Measurements from ENCODE around the gene SENP3.

The SENP3 gene

DNA sequence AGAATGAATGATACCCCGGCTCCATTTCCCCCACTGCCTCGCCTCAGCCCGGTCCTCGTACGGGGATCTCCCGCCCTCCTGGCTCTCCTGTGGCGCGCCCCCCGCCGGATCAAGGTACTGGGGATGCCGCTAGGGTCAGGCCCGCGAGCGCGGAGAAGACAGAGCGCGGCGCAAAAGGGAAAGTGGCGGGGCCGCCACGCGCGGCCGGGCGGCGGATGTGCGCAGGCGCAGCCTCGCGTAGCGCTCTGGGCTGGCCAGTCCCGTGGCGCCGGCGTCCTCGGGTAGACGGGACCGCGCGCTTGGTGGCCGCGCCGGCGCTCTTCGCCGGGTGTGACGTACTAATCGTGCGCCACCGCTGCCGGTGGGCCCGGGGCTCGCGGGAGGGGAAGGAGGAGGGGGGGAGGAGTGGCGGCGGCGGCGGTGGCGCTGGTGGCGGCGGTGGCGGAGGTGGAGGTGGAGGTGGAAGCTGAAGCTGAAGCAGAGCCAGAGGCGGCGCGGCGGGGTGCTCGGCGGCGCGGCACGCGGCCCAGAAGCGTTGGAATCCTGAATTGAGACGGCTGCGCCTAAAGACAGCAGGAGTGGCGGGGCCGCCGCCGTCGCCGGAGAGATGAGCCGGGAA is at the start of gene SENP3:
SENP3 (plus strand) TSS at position 331 of the 619 bp plus-strand sequence. CDS start 1,158 bp downstream, outside the sequence.
- no peak for DNase-seq (ENCODE audit: low read depth, low spot score)

DNA sequence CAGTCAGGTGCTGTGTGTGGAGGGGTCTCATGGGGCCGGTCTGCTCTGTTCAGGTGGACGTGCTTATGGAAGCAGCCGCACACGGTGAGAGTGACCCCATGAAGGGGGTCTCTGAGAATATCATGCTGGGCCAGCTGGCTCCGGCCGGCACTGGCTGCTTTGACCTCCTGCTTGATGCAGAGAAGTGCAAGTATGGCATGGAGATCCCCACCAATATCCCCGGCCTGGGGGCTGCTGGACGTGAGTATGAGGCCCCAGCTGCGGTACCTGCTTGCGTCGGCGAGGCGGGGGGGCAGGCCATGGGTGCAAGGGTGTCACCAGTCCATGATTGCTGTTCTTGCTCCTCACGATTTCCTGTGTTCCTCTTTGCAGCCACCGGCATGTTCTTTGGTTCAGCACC is 49.6 kb upstream of the SENP3 start:
- no peak for DNase-seq (ENCODE audit: low read depth, low spot score)

DNA sequence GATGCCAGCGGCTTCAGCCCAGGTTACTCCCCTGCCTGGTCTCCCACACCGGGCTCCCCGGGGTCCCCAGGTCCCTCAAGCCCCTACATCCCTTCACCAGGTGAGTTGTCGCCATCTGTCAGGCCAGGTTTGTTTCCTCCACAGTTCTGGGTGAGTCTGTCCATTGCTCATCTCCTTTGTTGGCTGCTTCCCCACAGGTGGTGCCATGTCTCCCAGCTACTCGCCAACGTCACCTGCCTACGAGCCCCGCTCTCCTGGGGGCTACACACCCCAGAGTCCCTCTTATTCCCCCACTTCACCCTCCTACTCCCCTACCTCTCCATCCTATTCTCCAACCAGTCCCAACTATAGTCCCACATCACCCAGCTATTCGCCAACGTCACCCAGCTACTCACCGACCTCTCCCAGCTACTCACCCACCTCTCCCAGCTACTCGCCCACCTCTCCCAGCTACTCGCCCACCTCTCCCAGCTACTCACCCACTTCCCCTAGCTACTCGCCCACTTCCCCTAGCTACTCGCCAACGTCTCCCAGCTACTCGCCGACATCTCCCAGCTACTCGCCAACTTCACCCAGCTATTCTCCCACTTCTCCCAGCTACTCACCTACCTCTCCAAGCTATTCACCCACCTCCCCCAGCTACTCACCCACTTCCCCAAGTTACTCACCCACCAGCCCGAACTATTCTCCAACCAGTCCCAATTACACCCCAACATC is 48.7 kb upstream of the SENP3 start:
- DNase-seq (ENCODE audit: low read depth, low spot score): no peak

DNA sequence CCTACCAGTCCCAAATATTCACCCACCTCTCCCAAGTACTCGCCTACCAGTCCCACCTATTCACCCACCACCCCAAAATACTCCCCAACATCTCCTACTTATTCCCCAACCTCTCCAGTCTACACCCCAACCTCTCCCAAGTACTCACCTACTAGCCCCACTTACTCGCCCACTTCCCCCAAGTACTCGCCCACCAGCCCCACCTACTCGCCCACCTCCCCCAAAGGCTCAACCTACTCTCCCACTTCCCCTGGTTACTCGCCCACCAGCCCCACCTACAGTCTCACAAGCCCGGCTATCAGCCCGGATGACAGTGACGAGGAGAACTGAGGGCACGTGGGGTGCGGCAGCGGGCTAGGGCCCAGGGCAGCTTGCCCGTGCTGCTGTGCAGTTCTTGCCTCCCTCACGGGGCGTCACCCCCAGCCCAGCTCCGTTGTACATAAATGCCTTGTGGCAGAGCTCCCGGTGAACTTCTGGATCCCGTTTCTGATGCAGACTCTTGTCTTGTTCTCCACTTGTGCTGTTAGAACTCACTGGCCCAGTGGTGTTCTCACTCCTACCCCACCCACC is 47.8 kb upstream of the SENP3 start:
- no peak for DNase-seq (ENCODE audit: low read depth, low spot score)

DNA sequence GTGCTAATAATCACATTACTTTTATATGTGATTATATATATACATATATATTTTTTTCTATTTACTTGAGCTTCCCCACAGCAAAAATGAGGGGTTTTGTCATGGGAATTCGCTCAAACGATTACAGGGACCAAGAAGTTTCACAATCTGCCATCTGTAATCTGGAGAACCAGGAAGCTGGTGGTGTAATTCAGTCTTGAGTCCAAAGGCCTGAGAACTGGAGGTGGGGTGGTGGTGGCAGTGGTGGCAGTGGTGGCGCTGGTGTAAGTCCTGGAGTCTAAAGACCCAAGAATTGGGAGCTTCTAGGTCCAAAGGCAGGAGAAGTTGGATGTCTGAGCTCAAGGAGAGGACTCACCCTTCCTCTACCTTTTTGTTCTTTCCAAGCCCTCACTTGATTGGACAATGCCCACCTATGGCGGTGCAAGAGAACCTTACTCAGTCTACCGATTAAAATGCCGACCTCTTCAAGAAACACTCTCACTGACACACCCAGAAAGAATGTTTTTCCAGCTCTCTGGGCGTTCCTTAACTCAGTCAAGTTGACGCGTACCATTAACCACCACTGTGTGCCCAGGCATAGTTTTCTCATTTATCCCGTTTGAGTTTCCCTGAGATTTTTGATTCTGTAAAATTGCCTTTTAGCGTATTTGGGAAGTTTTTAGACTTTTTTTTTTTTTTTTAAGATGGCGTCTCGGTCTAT is 45.7 kb upstream of the SENP3 start:
- DNase-seq (ENCODE audit: low read depth, low spot score): no peak

DNA sequence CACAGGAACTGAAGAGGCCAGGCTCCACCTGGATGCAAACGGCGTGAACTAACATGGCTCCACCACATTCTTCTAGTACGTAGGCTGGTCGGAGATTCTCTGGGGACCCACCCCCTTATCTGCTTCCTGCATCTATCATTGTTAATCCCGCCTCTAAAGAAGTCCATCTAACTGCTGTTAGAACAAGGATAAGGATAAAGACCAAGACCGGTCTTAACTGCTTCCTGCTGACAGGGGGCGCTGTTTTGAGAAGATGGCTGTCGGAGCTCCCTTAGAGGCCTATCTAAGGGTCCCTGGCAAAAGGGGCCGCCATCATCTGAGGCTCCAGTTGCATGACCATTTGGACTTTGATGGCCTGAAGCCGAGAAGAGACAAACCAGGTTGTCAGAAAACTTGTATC is 38.7 kb upstream of the SENP3 start:
- DNase-seq (ENCODE audit: low read depth, low spot score): no peak

DNA sequence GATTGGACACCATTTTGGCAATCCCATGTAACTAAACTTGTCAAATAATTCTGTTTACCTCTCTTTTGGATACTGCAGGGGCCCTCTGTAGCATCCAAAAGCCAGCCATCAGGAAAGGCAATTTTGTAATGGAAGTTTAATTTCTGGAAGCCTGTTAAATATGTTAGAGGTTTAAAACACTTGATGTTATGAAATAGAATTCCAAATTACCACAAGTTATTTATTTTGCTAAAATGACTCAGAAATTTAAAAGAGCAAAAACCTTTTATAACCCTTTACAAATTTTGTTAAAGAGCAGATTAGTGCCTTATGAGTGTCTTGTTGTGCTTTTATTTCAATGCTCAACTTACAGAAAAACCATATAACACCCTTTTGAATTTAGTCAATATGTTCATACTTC is 32.9 kb upstream of the SENP3 start:
- DNase-seq (ENCODE audit: low read depth, low spot score): no peak

DNA sequence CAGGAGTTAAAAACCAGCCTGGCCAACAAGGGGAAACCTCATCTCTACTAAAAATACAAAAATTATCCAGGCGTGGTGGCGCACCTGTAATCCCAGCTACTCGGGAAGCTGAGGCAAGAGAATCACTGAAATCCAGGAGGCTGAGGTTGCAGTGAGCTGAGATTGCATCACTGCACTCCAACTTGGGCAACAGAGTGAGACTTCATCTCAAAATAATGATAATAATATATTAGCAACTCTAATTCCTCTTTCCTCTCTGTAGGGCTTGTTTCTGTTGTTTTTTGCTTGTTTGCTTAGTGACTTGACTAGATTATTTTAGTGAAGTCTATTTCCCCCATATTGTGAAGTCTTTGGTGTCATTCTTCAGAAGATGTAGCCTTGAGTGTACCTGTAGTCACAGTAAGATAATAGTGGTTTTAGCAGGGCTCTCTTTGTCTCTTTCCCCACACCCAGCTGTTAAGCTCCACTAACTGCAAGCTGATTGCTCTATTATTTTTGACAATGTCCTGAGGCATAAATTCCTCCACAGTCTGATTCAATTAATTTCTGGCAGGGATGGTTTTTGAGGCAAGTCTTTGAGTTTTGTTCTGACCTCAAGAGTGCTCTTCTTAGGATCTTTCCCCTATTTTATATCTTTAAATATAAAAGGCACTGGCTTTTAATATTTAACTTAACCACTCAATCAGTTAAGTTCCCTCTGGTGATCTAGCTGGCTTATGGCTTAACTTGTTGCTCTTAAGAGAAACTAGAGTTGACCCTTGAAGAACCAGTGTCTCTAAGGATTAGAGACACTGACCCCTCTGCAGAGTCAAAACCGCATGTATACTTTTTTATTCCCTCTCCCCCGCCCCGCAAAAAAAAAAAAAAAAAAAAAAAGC is 31.5 kb upstream of the SENP3 start:
- DNase-seq (ENCODE audit: low read depth, low spot score): no peak

DNA sequence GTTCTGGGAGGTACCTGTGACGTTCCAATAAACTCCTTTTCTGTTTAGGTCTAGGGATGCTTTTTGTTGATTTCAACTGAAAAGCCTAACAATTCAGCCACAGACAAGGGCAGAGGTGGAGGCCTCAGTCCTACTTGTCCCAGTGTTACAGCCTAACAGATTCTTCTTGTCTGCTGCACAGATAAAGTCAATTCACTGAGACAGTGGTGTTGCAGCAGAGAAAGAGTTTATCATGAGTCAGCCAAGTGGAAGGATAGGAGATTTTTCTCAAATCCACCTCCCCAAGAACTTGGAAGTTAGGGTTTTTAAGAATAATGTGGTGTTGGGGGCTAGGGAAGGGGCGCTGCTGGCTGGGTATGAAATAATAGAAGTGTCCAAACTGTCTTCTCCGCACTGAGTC is 23.7 kb upstream of the SENP3 start:
- DNase-seq (ENCODE audit: low read depth, low spot score): no peak

DNA sequence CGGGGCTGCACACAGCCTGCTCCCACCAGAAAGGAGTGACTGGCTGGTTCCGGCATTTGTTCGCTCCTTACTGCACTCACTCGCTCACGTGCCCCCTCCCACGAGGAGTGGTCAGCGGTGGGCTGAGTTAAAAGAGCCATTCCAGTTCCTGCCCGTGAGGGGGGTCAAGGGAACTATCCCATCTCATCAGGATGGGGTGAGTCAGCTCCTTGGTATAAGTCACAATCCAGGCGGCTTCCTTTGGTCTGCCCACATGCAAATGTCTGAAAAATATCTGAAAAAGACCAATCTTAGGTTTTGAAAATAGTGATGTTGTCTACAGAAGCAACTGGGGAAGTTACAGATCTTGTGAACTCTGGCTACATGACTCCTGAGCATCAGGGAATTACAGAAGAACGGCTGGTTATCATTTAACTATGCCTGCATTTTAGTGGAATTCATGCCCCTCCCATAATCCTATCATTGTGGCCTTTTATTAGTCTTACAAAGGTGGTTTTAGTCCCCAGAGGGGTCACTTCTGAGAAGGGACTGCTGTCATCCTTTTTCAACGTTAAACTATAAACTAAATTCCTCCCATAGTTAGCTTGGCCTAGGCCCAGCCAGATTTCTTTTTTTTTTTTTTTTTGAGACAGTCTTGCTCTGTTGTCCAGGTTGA is 22.7 kb upstream of the SENP3 start:
- no peak for DNase-seq (ENCODE audit: low read depth, low spot score)

DNA sequence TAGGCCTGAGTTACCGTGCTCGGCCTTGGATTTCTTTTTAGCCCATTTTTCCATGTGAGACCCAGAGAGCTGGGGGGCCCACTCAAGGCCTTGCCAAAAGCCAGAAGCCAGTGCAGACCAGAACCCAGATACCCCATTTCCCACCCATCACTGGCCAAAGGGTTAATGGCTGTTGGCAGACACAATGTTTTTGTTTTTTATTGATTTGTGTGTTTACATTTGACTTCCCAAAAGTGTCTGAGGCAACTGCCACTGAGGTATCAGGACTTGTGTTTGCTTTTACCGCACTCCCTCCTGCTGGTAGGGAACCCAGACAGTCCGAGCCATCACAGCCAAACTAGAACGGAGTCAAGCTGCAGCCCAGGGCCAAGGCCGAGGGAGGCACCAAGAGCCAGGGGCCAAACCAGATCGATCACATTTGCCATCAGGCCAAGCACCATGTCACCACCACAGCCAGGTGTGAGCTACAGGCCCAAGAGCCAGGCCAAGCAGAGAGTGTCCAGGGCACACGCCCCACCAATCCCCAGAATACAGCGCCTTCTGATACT is 20.6 kb upstream of the SENP3 start:
- no peak for DNase-seq (ENCODE audit: low read depth, low spot score)

DNA sequence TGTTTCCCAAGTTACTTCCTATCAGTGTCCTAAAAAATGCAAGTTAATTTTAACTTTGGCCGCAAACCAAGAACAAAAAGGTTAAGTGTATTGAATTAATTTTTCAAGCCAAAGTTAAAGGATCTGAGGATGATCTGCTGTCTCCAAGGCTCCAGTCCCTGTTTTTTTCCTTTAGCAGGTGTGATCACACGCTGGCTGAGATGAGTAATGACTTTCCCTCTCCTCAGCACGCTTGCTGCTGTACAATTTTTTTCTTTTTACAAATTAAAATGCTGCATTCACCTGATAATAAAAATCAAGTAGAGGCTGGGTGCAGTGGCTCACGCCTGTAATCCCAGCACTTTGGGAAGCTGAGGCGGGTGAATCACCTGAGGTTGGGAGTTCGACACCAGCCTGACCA is 16.8 kb upstream of the SENP3 start:
- DNase-seq (ENCODE audit: low read depth, low spot score): no peak

DNA sequence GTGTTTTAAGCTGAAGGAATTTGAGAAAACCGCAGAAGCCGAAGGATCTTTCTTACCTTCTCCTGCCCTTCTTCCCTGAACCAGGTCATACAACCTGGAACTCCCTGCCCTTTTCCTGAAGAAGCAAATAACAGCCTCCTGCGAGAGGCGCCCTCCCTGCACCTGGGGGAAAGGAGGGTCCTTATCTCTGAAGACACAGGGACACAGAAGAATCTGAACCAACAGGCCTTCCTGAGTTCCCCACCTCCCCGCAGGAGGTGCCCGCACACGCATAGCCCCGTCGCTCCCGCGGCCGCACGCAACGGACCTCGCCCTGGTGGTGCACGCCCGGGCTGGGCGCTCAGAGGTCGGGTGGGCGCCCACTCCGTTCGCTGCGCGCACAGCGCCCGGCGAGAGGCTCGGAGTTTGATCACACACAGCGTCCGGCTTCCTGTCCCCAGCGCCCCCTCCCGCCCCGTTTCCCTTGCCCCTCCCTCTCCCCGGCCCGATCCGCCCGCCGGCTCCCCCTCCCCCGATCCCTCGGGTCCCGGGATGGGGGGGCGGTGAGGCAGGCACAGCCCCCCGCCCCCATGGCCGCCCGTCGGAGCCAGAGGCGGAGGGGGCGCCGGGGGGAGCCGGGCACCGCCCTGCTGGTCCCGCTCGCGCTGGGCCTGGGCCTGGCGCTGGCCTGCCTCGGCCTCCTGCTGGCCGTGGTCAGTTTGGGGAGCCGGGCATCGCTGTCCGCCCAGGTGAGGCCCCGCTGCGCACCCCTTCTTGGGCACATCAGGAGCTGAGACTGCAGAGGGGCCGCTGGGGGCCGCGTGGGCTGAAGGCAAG is 12.9 kb upstream of the SENP3 start, which contains the start of gene TNFSF12:
TNFSF12 (plus strand) TSS at position 474 of the 816 bp plus-strand sequence; CDS start at position 570, 96 bp downstream.
- DNase-seq (ENCODE audit: low read depth, low spot score): no peak

DNA sequence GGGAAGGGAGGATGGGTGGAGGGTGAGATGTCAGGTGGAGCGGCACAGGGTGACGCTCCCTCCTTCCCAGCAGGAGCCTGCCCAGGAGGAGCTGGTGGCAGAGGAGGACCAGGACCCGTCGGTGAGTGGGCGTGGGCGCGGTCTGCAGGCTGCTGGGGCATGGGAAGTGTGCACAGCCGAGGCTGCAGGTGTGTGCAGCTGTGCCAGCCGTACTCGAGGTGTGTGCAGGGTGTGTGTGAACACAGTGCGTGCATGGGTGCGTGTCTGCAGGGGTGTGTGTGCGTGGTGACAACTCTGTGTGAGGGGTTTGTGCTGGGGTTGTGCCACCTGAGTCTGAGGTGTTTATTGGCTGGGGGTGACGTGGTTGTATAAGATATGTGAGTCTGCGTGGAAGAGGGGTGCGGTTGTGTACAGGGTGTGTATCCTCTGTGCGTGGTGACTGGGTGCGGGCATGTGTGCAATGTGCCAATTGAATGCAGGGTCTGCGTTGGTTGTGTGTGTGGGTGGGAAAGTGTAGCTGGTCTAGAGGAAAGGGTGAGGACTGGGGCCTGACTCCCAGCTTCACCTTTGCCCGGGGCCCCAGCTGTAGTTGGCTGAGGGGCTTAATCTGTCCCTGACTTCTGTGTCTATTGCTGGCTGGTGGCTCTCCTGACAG is 12.2 kb upstream of the SENP3 start:
- no peak for DNase-seq (ENCODE audit: low read depth, low spot score)

DNA sequence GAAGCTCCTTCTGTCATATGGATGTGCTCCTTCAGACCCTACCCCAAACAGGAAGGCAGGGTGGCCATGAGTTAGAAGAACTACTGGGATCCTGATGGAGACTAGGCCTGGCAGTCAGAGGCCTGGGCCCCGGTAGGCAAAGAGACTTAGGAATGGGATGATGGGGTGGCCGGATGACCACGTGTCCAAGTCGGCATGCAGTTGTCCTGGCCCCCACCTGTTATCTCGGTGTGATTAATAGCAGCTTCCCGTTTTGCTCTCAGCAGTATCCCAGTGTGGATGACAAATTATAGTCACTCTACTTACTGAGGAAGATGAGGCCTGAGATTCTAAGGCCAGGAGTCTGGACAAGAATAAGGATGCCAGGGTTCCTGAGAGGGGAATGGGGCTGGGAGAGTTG is 11.4 kb upstream of the SENP3 start:
- DNase-seq (ENCODE audit: low read depth, low spot score): no peak

DNA sequence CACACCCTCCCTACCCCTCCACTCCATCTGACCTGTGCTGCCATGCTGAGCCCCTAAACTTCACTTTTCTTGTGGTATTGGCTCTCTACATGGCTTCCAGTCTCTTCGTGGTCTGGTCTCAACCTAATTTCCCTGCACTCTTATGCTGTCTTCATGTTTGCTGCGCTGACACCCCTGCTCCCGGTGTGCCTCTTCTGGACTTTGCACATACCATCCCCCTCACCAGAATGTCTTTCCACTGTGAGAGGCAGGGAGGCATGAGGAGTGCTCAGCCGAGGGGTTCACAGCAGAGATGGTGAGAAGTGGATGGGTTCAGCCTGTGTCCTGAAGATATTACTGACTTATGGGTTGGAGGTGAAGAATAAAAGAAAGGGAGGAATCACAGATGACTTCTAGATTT is 10.3 kb upstream of the SENP3 start:
- no peak for DNase-seq (ENCODE audit: low read depth, low spot score)

DNA sequence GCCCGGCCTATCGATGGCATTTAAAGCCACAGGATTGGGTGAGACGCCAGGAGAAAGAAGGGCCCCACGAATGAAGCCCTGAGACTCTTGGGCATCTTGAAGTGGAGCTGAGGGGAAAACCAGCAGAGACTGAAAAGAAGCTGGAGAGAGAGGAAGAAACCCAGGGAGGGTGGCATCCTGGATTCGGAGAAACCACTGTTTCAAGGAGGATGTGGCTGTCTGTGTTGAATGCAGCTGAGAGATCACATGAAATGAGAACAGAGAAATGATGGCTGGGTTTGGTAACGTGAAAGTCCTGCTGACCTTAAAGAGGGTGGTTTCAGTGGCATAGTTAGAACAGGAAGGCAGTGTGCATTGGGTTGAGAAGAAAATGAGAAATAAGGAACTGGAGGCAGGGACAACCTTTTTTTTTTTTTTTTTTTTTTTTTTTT is 9.1 kb upstream of the SENP3 start:
- DNase-seq (ENCODE audit: low read depth, low spot score): no peak

DNA sequence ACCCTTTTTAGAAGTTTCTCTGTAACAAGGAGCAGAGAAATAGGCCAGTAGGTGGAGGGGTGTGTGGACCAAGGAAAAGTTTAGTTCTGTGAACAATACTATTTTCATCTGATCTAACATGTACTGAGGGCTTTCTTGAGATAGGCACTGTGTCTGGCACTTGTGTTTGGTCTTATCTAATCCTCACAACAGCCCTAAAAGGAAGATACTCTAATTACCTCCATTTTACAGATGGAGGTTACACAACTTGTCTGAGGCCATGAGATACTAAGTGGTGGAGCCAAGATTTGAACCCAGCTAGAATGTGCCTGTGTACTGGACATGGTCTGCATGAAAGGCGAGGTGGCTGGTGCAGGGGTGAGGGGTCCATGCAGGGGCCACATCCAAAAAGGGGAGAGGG is 8.4 kb upstream of the SENP3 start:
- DNase-seq (ENCODE audit: low read depth, low spot score): no peak

DNA sequence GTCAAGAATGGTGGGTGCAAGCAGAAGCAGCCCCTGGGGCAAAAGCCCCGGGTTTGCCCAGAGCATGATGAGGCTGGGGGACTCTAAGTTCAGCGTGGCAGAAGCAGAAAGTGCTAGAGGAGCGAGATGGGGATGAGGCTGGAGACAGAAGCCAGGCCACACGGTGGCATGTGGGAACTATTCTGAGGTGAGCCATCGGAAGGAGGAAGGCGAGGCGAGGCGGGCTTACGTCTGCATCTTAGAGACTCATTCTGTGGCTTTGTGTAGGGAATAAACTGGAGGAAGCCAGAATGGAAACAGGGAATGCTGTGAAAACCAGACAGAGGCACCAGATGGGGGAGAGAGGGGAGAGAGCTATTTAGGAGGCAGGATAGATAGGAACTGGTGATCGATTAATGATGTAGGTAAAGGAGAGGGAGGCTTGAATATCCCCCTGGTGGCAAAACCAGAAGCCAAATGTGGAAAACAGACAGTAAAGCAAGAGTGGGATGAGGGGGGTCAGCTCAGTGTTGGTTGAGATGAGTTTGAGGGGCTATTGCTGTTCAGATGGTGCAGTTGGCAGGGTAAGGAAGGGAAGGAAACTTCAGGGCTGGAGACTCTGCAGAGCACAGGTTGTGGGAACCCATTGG is 6.3 kb upstream of the SENP3 start:
- no peak for DNase-seq (ENCODE audit: low read depth, low spot score)

Measured in brain pericyte (primary cell).